ENCODE results near the gene ARID3A. TPM values are rescaled to one million over a fixed set of nuclear protein-coding genes. Genes with fewer than 3 reads are reported as not detected.

ARID3A gene
- total RNA-seq, 1 experiment from 2014 or later = 5.6 TPM

DNA sequence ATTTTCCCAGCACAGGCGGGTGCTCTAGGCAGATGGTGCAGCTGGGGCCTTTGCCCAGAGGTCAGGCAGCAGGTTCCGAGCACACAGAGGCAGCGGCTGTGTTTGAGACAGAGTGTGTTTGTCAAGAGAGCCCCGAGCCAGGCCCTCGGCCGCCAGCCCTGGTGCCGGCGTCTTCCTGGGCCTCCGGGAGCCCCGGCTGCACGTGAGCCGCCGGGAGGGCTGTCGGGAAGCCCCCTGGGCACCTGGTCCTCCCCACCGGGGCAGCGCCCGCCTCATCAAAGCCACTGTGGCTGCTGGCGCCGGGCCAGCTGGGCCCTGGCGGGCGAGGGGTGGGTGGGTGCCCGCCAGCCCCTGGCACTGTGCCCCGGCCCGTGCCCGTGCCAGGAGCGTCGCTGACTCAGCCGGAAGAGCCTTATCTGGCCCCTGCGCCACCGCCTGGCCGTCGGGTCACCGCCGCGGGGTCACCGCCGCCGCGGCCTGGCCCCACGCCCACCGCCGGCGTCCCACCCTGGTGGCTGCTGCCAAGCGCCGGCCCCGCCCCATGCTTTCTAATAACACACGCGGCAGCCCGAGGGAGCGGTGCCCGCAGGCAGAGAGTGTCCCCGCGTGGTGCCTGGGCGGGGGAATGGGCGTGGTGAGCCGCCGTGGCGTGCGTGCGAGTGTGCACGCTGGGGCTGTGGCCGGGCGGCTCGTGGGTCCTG lies 14.9 kb downstream of the ARID3A start:
- peak; percentile 85 for ATAC-seq
- Histone ChIP-seq H3K4me1 (ENCODE audit: insufficient read depth, low read length) (peaks cover 17% of the 10 kb centered on the region; the same call in 1 of the 2 replicates), H3K9me2 (replicated peaks; ENCODE audit: low read length) (no peaks in the 10 kb centered on the region), H3K4me2 (ENCODE audit: low read length) (peak overlapping the region; percentile 85), H2AFZ (ENCODE audit: low read length) (peak overlapping the region; percentile 67), H3K9me3 (ENCODE audit: low read length) (no peaks in the 10 kb centered on the region), H4K20me1 (ENCODE audit: low read length) (no peaks in the 10 kb centered on the region), H3K27me3 (ENCODE audit: low read length) (no peaks in the 10 kb centered on the region), H3K9ac (ENCODE audit: low read length) (0 out of 2 replicates have a peak overlapping the region, but pooled peaks have one; percentile 1), H3K4me3 (ENCODE audit: low read length) (peak overlapping the region; percentile 64), H3K36me3 (ENCODE audit: low read depth, low read length) (no peaks in the 10 kb centered on the region), H3K79me2 (ENCODE audit: low read length) (peaks cover 4% of the 10 kb centered on the region; the same call in 1 of the 2 replicates), H3F3A (ENCODE audit: low read length, unreplicated experiment) (no peaks in the 10 kb centered on the region), H3K27ac (ENCODE audit: low read length) (peak overlapping the region; percentile 15; the same call in 1 of the 2 replicates)
- POLR2A ChIA-PET (ENCODE audit: unreplicated experiment) = no interaction called here
- TF ChIP-seq EZH2 (IDR thresholded peaks at IDR 0.05; ENCODE audit: low read length, unreplicated experiment) (no peak), EZH2phosphoT487 (IDR thresholded peaks at IDR 0.05; ENCODE audit: borderline replicate concordance, low read length) (peak; percentile 92)
- TF ChIP-seq, protein P1, sequence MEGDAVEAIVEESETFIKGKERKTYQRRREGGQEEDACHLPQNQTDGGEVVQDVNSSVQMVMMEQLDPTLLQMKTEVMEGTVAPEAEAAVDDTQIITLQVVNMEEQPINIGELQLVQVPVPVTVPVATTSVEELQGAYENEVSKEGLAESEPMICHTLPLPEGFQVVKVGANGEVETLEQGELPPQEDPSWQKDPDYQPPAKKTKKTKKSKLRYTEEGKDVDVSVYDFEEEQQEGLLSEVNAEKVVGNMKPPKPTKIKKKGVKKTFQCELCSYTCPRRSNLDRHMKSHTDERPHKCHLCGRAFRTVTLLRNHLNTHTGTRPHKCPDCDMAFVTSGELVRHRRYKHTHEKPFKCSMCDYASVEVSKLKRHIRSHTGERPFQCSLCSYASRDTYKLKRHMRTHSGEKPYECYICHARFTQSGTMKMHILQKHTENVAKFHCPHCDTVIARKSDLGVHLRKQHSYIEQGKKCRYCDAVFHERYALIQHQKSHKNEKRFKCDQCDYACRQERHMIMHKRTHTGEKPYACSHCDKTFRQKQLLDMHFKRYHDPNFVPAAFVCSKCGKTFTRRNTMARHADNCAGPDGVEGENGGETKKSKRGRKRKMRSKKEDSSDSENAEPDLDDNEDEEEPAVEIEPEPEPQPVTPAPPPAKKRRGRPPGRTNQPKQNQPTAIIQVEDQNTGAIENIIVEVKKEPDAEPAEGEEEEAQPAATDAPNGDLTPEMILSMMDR (conservative IDR thresholded peaks at IDR 0.05; ENCODE audit: low read depth, low read length) = no peak
- BruUV-seq (replicated peaks) = no TSS peak
- peak; percentile 66 for DNase-seq
- intact Hi-C loops (cut with micrococcal nuclease) = no loop called here
- CTCF ChIA-PET = no interaction called here

DNA sequence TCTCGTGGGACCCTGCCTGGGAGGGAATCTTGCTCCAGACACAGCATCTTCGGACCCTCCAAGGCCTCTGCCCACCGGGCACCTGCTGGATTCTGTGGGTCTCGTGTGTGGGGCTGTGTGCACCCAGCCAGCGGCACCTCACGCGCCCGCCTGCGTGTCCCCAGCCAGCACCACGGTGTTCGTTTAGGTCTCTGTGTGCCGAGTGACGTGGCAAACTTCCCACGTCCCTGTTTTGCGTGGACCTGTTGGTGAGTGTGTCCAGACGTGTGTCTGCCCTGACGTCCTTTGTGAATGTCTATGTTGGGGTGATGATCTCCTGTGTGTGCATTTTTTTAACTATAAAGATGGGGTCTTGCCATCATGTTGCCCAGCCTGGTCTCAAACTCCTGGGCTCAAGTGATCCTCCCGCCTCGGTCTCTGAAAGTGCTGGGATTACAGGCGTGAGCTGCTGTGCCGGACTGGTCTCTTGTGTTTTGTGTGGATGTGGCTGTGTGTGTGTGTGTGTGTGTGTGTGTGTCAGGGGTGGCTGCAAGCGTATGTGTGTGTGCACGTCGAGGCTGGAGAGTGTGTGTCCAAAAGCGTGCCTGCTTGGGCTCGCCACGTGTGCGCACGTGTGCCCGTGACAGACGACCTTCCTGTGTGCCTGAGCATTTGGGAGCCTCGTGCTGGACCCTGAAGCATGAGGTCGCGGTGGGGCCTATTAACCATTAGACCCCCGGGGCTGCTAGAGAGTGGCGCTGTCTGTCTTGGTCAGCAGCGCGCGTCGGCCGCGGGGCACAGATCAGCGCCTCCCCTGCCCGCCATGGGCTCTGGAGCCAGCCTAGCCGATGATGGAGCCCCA lies 15.7 kb downstream of the ARID3A start:
- intact Hi-C loops (cut with micrococcal nuclease) = no loop called here
- BruUV-seq (replicated peaks) = TSS peak; percentile 57
- H3K27ac ChIP-seq (ENCODE audit: low read length) = peak overlapping the region; percentile 15; the same call in 1 of the 2 replicates

More for the DNA sequence above, 15.7 kb downstream of the ARID3A start:
- no peak for ATAC-seq
- TF ChIP-seq, protein P1 (conservative IDR thresholded peaks at IDR 0.05; ENCODE audit: low read depth, low read length) = no peak
- TF ChIP-seq EZH2phosphoT487 (IDR thresholded peaks at IDR 0.05; ENCODE audit: borderline replicate concordance, low read length) = no peak
- TF ChIP-seq EZH2 (IDR thresholded peaks at IDR 0.05; ENCODE audit: low read length, unreplicated experiment) = no peak
- Histone ChIP-seq H3K4me1 (ENCODE audit: insufficient read depth, low read length) (peaks cover 17% of the 10 kb centered on the region; the same call in 1 of the 2 replicates), H4K20me1 (ENCODE audit: low read length) (no peaks in the 10 kb centered on the region), H3K4me3 (ENCODE audit: low read length) (peak overlapping the region; percentile 64), H2AFZ (ENCODE audit: low read length) (peak overlapping the region; percentile 67), H3K9ac (ENCODE audit: low read length) (0 out of 2 replicates have a peak overlapping the region, but pooled peaks have one; percentile 1), H3K27me3 (ENCODE audit: low read length) (no peaks in the 10 kb centered on the region), H3F3A (ENCODE audit: low read length, unreplicated experiment) (no peaks in the 10 kb centered on the region), H3K79me2 (ENCODE audit: low read length) (peaks cover 4% of the 10 kb centered on the region; the same call in 1 of the 2 replicates), H3K4me2 (ENCODE audit: low read length) (peak overlapping the region; percentile 85), H3K9me3 (ENCODE audit: low read length) (no peaks in the 10 kb centered on the region), H3K36me3 (ENCODE audit: low read depth, low read length) (no peaks in the 10 kb centered on the region), H3K9me2 (replicated peaks; ENCODE audit: low read length) (no peaks in the 10 kb centered on the region)
- CTCF ChIA-PET = no interaction called here
- POLR2A ChIA-PET (ENCODE audit: unreplicated experiment) = no interaction called here
- DNase-seq = no peak
